GM21737 (cell line): ENCODE data around the gene PYGM.

Experiments
- ATAC-seq: cut with Tn5 transposase; IDR thresholded peaks from one replicate; pipeline ENCODE4 v1.9.1; 2021; ENCODE audit warnings: mild to moderate bottlenecking, moderate library complexity; ENCODE audit not compliant: unreplicated experiment

Gene PYGM

GRCh38 chr11:64741375-64742086, 18.2 kb downstream of the PYGM start:
- no peak for ATAC-seq

- ATAC-seq, result no peak
Measured at GRCh38 chr11:64739871-64740270, 19.9 kb downstream of the PYGM start.

- ATAC-seq, result no peak
Measured at GRCh38 chr11:64736654-64737053, 23.1 kb downstream of the PYGM start.

- ATAC-seq, result no peak
Measured at GRCh38 chr11:64735725-64736259, 24.0 kb downstream of the PYGM start.

- no peak for ATAC-seq
Measured at GRCh38 chr11:64734811-64735724, 24.7 kb downstream of the PYGM start.

- no peak for ATAC-seq
Measured at GRCh38 chr11:64731601-64732000, 28.2 kb downstream of the PYGM start.

GRCh38 chr11:64729851-64730382, 29.9 kb downstream of the PYGM start:
- no peak for ATAC-seq

- ATAC-seq, result no peak
Measured at GRCh38 chr11:64728757-64729365, 30.9 kb downstream of the PYGM start.

- no peak for ATAC-seq
Measured at GRCh38 chr11:64726867-64727530, 32.8 kb downstream of the PYGM start.

- no peak for ATAC-seq
Measured at GRCh38 chr11:64726211-64726641, 33.5 kb downstream of the PYGM start.

- no peak for ATAC-seq
Measured at GRCh38 chr11:64724863-64725532, 34.8 kb downstream of the PYGM start.

GRCh38 chr11:64723907-64724862, 35.6 kb downstream of the PYGM start:
- ATAC-seq, result no peak

- peak; percentile 84 for ATAC-seq
Measured at GRCh38 chr11:64723117-64723906, 36.5 kb downstream of the PYGM start, which contains the start of gene NRXN2. Gene NRXN2, minus strand, starts transcription at chr11:64723197. Its CDS starts 9,498 bp downstream, at chr11:64713699.

- no peak for ATAC-seq
Measured at GRCh38 chr11:64722141-64723065, 37.4 kb downstream of the PYGM start.

GRCh38 chr11:64721359-64721699, 38.4 kb downstream of the PYGM start:
- ATAC-seq, result no peak

- no peak for ATAC-seq
Measured at GRCh38 chr11:64720640-64721358, 39.0 kb downstream of the PYGM start.
